GM12873 (cell line): ENCODE data around the gene NCKAP5L.

Experiments
- CTCF ChIP-seq: IDR thresholded peaks from 2 replicates; pipeline ENCODE4 v1.5.1; 2012; ENCODE audit warnings: low read depth, mild to moderate bottlenecking, moderate library complexity, low read length, control low read depth; ENCODE audit not compliant: insufficient read depth; ENCODE audit errors: missing control alignments

The NCKAP5L gene

GRCh38 chr12:49744363-49744885, 83.8 kb downstream of the NCKAP5L start:
- no peak for TF ChIP-seq CTCF

- TF ChIP-seq CTCF, result no peak
Measured at GRCh38 chr12:49741882-49742620, 86.2 kb downstream of the NCKAP5L start.
